HG03520 (cell line): ENCODE measurements around the gene GOLGA6D.
A peak's percentile ranks its signal among the peaks of the same experiment; 100 is the strongest.
"Not testable (repeated sequence)": the region's sequence is repeated elsewhere in the genome, so short reads cannot be mapped to it uniquely, and the experiment has no call there.

ENCODE experiments used
- ATAC-seq: cut with Tn5 transposase; IDR thresholded peaks from one replicate; pipeline ENCODE4 v1.9.1; 2021; ENCODE audit warnings: mild to moderate bottlenecking, moderate library complexity; ENCODE audit not compliant: unreplicated experiment

The GOLGA6D gene

DNA sequence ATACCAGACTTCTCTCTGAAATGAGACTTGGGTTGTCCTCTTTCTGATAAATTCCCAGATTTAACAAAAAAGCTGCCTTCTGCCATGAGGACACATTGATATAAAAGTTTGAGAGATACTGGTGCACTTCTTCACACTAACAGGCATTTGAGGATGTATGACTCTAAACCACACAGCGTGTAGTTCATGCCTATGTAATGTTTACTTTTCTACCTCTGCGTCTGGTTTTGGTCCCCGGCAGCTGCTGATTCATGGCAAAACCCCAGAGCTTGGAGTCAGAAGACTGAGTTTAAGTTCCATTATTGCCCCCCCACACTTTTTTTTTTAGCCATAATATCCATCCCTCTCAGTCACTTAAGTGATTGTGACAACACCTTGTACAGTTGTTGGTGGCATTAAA, 1.5 kb downstream of the GOLGA6D start:
- ATAC-seq, result not testable (repeated sequence)

DNA sequence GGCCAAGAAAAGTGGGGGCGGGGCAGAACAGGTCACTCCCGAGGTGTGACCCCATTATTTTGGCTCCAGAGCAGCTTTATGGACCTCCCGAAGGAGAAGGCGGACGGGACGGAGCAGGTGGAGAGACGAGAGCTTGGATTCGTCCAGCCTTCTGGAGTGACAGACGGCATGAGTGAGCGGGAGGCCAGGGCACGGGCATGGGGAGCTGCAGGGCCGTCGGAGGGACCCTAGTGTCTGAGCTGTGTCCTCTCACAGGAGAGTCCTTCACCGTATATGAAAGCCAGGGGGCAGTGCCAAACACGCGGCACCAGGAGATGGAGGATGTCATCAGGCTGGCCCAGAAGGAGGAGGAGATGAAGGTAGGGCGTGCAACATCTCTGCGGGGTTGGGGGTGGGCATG, 11.0 kb downstream of the GOLGA6D start:
- not testable (repeated sequence) for ATAC-seq

DNA sequence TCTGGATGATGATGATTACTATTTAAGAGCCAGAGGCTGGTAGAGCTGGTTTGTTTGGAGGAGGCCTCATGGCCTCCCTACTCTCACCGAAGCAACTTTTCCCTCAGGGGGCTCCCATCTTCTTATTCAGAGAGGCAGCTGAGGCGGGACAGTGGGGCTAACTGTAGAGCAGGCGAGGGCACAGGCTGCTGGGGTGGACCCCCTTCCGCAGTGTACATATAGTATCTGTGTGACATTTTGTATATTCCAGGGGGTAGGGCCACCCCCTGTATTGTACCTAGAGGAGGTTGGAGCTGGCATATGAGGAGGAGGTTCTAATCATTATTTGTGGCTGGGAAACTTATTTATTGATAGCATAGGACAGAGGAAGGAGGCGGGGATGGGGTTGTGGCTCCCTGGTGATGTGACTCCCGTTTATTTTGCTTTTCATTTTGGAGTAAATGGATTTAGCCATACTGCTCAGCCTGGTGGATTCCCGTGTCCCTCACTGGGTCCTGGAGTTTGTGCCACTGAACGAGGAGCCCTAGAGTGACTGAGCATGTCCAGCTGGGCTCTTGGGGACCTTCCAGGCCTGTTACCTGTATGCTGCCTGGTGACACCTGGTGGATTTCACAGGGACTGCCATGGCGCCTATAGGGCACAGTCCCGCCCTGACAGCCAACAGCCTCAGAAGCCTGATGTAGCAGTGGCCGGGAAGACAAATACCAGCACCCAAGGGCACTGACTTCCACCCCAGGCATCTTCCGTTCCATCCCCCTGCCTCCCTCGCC, 16.1 kb downstream of the GOLGA6D start:
- peak; percentile 50 for ATAC-seq

DNA sequence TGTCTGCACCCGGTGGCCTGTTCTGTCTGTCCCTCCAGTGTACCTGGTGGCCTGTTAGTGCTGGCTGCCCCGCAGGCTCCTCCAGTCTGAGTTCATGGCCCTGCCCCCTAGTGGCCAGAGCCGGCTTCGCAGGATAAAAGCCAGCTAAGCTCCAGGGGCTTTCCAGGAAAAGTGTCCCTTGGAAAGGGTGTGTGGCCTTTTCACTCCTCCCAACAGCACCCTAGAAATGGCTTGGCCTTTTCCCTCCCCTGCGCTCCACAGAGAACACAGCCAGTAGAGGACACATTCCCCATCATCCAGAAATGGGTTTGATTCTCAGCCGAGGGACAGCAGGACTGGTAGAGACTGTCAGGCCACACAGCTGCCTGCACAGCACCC, 16.7 kb downstream of the GOLGA6D start:
- peak; percentile 38 for ATAC-seq

DNA sequence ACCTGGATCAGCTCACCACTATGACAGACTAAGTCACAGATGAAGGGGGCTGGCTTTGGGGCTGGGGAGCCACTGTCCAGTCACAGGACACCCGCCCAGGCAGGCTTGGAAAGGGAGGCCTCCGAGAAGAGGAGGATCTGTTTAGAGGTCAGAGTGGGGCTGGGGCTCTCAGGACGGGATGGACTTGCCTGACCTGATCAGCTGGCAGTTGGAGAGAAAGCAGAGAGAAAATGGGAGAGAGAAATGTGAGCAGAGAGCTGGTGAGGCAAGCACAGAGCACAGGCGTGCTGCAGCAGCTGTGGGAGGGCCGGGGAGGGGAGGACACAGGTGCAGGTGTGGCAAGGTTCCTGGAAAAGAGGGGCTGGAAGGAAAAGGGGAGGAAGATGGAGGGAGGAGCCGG, 17.4 kb downstream of the GOLGA6D start:
- not testable (repeated sequence) for ATAC-seq

DNA sequence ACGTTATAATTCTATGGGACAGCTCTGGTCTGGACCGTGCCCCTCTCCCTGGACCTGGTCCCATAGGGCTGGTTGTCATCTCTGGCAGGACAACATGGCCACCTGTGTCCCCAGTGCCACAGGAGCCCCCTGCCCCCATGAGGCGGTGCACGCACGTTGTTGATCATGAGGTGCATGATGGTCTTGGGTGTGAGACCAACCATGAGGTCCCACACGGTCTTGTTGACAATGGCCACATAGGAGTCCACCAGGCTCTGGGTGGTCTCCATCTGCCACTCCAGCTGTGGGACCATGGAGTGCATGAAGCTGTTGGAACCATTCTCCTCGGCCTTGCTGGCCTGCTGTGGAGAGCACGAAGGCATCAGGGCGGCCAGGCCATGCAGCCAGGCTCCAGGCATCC, 19.7 kb downstream of the GOLGA6D start:
- no peak for ATAC-seq

DNA sequence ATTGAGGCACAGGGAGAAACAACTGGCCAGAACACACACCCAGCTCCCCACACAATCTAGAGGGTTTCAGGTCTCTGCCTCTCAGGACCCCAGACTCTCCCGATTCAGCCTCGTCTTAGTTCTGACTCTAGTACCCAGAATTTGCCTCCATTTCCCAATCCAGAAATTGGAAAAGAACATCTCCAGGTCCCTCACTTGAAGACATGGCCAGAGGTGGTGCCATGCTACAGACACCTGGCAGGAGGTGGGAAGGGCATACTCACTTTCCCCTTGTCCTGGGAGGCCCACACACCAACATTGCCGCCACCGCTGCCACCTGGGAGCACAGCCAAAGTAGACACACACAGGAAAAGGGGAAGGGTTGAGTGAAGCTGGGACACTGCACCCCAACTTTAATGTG, 20.1 kb downstream of the GOLGA6D start:
- not testable (repeated sequence) for ATAC-seq

DNA sequence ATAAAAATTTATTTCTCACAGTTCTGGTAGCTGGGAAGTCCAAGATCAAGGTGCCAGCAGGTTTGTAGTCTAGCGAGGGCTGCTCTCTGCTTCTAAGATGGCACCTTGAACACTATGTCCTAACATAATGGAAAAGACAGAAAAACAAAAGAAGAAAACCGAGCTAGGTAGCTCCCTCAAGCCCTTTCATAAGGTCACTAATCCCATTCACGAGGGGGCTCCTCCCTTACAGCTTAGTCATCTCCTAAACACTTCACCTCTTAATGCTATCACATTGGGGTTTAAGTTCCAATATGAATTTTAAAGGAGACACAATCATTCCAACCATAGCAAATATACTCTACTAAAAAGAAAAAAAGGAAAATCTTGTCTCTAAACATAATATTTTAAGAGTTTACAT, 23.6 kb downstream of the GOLGA6D start:
- no peak for ATAC-seq

DNA sequence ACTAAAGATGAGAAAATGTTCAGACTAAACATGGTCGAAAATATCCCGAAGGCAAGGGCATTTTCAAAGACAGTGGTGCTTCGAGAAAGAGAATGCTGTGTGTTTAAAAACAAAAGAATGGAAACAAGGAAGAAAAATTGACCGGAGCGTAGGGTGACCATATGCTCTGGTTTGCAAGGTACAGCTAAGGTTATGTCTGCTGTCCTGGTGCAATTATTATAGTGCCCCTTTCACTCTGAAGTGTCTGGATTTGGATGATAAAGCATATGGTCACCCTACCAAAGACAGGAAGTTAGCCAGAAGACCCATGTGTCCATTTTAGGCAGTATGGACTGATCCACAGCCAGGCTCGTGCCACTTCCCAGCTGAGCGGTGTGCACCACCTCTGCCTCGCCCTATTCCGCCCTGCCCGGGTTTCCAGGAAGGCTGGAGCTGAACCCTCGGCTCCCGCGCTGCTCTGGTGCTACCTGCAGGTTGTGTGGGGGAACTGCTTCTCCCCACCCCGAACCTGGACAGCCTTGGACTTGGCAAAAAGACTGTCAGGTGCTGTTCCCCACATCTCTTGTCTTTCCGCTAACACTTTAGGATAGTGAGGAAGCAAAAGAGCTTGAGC, 25.2 kb downstream of the GOLGA6D start:
- ATAC-seq, result no peak

DNA sequence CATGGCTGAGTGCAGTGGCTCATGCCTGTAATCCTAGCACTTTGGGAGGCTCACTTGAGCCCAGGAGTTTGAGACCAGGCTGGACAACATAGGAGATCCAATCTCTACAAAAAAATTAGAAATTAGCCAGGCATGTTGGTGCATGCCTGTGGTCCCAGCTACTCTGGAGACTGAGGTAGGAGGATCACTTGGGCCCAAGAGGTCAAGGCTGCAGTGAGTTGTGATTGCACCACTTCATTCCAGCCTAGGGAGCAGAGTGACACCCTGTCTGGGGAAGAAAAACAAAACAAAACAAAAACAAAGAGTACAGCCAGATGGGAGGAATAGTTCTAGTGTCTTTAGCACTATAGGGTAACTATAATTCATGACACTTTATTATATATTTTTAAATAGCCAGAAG, 27.1 kb downstream of the GOLGA6D start:
- no peak for ATAC-seq

DNA sequence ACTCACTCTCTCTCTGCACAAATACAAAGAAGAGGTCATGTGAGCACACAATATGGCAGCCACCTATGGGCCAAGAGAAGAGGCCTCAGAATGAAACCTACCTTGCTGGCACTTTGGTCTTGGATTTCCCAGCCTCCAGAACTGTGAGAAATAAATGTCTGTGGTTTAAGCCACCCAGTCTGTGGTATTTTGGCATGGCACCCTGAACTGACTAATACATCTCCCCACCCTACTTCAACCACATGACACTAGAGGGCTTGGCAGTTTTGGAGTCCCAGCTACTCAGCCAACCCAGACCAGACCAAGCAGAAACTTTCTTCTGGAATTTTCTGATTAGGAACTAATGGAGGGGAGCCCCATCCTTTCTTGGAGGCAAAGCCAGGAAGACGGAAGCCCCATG, 29.9 kb downstream of the GOLGA6D start:
- not testable (repeated sequence) for ATAC-seq

DNA sequence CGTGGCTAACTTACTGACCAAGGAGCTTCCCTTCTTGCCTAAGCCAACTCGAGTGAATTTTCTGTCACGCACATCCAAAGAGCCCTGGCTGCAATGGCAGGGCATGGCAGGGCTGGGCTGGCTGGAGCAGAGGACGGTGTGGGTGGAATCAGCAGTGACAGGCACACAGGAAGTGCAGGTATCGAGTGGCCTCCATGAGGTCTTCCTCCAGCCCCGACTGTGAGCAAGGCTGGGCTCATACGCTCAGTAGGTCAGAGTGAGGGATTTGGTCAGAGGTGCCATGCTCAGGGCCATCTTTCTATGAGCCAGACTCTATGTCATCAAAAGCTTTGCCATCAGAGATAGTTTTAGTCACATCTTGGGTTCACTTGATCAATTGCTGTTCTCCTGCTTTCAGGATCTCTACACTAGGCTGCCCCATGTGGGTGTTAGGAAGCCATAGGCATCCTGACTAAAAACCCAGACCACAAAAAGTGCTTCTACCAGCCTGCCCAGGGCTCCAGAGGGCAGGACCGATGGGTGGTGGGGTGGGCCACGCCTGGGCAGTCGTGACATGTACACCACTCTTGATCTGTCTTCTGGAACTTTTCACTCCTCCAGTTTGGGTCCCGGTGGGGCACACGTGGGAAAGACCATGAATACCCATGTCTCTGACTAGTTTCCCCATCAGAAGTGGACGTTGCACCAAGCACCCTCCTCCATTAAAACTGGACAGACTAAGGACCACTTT, 30.6 kb downstream of the GOLGA6D start:
- no peak for ATAC-seq

DNA sequence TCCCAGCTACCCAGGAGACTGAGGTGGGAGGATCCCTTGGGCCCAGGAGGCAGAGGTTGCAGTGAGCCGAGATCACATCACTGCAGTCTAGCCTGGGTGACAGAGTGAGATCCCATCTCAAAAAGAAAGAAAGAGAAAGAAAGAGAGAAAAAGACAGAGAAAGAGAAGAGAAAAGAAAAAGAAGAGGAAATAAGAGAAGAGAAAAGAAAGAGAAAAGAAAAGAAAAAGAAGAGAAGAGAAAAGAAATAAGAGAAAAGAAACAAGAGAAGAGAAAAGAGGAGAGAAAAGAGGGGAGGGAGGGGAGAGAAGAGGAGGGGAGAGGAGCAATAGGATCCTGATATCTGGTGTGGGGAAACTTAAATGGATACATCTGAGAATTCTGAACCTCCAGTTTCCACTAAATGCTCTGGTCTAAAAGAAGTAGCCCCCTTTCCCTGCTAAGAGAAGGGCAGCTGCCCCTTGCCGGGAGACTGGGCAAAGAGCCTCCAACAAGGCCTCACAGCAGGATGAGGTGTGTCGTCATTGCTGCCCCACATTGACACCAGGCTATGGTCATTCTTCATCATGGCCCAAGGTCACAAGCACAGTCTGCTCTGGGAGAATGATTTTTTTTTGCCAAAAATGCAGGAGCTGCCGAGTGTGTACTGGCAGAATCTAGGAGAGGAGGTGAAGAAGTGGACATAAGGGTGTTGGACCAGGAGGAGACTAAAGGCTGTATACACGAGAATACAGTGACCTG, 32.1 kb downstream of the GOLGA6D start:
- no peak for ATAC-seq

DNA sequence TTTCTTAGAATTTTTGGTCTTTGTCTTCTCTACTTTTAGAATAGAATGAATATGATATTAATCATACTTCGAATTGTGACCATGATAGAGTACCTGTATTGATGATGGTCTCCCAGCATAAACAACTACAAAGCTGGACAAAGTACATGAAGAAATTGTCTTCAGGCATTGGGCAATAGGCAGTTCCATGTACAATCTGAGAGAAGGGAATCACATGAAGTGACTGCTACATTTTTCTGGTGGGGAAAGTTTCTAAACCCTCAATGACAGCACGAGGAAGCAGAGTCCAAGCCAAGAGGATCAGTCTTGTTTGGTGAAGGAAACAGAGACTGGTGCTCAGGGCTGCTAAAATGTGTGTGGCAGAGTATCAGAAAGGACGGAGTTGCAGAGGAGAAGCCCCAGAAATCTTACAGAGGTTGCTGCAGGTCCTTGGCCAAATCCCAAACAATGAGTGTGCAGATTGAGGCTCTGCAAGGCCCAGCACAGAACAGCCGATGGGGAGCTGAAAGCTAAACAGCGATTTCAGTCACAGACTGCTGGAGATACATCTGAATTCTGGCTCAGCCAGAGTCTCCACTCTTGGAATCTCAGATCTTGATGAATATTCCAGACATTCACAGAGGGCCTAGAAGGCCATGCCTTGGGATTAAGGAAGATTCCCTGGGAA, 36.7 kb downstream of the GOLGA6D start:
- not testable (repeated sequence) for ATAC-seq

DNA sequence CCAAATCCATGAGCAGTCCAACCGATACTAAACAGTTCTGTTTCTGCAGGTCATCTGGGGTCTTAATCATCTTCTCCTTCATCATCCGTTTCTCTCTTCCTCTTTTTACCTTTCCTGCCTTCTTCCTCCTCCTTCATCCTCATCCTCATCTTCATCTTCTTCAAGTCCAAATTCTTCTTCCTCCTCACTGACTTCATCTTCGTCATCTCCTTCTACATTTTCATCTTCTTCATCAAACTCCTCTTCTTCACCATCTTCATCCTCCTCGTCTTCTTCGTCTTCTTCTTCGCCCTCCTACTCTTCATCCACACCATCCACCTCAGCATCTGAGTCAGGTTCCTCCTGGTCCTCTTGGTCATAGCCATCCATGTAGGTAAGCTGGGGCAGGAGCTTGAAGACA, 39.1 kb downstream of the GOLGA6D start:
- ATAC-seq, result no peak

DNA sequence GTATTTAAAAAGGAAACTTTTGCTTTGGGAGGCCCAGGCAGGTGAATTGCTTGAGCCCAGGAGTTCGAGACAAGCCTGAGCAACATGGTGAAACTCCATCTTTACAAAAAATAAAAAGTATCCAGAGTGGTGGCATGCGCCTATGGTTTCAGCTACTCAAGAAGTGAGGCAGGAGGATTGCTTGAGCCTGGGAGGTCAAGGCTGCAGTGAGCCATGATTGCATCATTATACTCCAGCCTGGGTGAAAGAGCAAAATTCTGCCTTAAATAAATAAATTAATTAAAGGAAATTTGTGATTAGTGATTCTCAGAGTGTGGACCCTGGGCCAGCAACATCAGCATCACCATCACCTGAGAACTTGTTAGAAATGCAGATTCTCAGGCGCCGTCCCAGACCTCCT, 43.3 kb downstream of the GOLGA6D start:
- ATAC-seq, result no peak

DNA sequence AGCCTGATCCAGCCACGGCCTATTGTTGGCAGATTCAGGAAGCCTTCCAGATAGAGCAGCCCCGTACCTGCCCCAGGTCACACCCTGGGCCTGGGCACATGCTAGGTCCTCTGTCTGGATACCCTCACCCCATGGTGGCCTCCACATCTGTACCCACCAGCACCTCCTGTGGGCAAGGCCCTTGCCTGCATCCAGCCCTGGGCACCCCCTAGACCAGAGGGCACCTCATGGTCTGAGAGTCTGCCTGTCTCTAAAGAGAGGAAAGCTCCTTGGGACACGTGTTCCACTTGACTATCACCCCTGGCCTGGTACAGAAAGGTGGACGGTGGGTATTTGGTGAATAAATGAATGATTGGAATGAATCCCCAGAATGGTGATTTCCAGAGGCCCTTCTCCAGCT, 44.4 kb downstream of the GOLGA6D start:
- no peak for ATAC-seq

DNA sequence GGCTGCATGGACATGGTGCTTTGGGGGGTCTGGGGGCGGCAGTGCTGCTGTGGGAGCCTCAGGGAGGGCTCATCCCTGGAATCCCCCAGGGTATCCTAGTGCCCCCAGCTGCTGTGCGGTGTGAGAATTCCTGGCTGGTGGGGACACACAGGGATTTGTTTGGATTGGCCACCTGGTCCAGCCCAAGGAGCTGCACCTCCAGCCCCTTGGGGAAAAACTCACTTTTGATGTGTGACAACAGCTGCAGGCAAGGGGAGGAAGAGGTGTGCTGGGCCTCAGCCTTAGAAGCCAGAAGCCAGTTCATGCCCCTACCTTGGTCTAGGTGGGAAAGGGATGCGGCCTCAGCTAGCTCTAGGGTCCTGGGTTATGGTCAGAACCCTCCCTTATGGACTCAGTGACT, 44.9 kb downstream of the GOLGA6D start:
- ATAC-seq, result no peak

DNA sequence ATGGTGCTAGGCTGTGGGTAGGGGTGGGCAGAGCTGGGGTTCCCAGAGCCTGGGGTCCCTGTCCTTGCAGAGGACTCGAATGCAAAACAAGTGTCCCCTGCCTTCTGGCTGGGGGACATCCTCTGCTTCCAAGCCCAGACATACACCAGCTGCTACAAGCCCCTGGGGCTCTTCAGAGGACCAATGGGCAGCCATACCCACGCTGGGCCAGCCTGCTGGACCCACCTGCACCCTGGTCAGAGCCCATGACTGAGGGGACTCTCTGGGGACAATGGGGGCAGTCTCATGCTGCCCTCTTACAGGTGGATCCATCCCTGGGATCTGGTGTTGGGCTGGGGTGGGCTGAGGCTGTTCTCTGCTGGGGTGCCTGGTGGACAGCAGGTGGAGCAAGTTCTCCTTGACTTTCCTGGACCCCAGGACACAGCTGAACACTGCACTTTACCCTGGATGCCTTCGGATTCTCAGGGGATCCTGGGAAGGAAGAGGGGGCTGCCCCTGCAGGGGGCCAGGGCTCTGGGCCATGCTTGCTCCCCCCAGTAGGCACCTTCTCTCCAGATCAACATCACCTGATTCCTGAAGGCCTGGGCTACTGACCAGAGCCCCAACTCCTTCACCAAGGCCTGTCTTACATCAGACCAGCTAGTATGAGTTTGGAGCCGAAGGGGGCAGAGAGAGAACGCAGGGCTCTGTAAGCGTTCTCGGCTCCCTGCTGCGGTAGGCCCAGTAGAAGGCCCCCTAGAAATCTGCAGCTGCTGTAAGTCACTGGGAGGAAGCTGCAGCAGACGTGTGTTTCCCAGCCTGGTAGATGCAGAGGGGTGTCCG, 46.1 kb downstream of the GOLGA6D start:
- no peak for ATAC-seq

DNA sequence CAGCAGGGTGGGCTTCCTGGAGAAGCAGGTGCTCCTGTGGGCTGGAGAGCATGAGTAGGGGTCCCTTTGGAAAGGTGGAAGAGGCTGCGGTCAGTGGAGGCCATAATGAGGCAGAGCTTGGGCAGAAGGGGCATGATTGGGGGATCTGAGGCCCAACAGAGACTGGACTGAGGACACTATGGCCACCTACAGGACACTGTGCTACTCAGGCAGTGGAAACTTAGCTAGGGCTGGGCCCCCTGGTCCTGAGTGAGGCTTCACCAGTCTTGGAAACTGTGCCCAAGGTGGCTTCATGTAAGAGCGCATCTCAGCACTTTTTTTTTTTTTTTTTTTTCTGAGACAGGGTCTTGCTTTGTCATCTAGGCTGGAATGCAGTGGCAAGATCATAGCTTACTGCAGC, 46.9 kb downstream of the GOLGA6D start:
- no peak for ATAC-seq
